Measurements from ENCODE around the gene GRM1.

Gene GRM1

GRCh38 chr6:146339716-146340115, 310.9 kb downstream of the GRM1 start:
- no peak for DNase-seq

GRCh38 chr6:146341493-146342230, 312.8 kb downstream of the GRM1 start:
- no peak for DNase-seq

DNA sequence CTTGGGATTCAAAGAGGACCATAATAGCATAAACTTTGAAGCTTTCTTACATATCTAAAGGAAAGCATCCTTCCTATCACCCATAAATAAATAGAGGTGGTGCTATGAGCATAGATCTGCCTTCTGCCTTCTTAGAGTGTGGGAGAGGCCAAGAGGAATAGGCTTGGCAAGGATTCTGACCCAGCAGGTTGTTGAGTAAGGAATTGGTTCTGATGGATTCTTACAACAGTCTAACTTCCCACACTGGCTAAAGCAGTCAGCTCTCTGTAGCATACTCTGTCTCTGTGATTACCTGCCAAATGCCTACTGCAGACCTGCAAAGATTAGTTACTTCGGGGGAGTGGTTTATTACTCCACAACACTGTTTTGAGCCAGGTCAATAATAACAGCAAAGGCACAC, 316.7 kb downstream of the GRM1 start:
- DNase-seq = no peak

DNA sequence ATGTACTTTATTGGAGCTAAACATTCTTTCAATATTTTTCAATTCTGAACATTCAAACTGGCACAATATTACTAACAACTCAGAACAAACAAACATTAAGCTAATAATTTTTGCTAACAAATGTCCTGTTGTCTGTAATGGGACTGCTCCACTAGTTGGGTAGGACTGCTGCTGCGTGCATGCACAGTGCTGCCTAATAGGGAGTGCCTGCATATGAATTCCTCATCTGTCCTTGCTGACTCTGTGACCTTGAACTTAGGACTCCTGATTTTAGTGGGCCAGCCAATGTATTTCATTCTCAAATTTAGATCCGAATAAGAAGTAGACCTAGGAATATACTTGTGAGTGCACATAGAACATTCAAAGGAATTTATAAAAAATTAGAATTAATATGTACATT, 318.2 kb downstream of the GRM1 start:
- no peak for DNase-seq

GRCh38 chr6:146347690-146348089, 318.8 kb downstream of the GRM1 start:
- no peak for DNase-seq

DNA sequence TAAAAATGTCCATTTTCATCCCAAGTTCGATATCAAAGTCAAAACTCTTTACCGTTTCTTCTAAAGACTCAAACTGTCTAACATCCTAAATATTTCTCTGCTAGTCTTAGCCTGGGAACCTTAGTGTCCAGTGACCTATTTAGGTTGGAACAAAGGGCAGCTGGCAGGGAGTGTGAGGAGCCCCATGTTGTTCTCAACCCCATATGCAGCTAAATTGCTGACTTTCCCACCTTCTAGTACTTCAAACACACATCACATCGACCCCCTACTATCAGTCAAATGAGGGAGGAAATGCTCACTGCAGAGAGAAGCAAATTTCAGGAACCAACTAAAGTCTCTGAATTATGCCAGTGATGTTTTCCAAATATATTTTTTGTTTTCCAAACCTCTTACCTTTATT, 322.2 kb downstream of the GRM1 start:
- no peak for DNase-seq

- no peak for DNase-seq
Observed at GRCh38 chr6:146352163-146352562, 323.3 kb downstream of the GRM1 start.

- no peak for DNase-seq
Observed at GRCh38 chr6:146354451-146354850, 325.6 kb downstream of the GRM1 start.

- no peak for DNase-seq
Observed at GRCh38 chr6:146355521-146356100, 326.7 kb downstream of the GRM1 start.

GRCh38 chr6:146357578-146358430, 328.9 kb downstream of the GRM1 start:
- no peak for DNase-seq

DNA sequence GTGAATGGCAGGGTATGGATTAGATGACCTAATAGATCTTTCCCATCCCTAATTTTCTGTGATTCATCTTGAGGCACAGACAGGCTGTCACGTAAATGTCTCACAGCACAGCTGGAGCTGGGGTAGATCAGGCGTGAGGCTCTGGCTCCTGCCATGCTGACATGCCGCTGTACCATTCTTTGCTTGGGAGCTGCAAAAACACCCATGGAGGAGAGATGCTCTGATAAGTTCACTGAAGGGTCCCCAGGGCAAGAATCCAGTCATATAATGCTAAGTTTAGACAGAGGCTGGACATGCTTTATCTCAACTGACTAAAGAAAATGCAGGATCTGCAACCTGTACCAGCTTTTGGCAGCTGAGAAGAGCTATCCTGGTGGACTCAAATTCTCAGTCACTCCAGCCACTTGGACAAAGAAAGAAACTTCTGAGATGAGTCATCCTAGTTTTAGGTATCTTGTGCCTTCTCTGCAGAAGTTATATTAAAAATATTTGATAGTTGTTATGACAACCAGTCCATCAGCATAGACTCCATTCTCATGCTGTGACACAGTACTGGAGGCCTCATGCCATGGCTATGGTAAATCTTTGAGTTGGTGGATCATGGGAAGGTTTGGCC, 329.7 kb downstream of the GRM1 start:
- DNase-seq = no peak

- no peak for DNase-seq
Observed at GRCh38 chr6:146359131-146359530, 330.3 kb downstream of the GRM1 start.

DNA sequence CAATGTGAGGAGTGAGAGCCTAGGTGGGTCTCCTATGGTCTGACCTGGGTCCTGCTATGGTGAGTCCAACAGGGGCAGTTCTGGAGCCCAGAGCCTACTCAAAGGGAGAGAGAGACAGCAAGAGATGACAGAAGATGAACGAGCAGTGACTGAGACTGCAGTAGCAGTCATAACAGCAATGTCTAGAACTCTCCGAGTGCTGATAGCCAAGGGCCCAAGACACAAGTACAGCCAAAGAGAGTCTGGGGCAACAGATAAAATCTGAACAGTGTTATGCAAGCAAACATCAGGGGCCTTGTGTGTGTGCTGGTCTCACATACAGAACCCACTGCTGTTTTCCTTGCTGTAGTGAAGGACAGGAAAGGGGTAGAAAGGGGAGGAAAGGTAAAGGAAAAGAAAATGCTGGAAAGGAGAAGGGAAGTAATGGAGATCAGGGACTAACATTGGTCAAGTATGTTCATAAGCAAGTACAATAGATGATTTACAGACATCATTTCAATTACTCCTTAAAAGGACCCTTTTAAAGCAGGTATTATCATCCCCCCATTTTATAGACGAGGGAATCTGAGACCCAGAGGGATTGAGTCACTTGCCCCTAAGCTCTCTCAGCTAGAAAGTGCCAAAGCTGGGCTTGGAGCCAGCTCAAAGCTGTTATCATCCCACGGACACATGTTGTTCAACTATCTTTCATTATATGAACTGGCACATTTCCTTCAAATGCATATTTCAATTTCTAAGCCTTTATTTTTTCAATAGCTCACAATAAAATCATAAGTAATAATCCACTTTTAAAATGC, 332.5 kb downstream of the GRM1 start:
- no peak for DNase-seq

DNA sequence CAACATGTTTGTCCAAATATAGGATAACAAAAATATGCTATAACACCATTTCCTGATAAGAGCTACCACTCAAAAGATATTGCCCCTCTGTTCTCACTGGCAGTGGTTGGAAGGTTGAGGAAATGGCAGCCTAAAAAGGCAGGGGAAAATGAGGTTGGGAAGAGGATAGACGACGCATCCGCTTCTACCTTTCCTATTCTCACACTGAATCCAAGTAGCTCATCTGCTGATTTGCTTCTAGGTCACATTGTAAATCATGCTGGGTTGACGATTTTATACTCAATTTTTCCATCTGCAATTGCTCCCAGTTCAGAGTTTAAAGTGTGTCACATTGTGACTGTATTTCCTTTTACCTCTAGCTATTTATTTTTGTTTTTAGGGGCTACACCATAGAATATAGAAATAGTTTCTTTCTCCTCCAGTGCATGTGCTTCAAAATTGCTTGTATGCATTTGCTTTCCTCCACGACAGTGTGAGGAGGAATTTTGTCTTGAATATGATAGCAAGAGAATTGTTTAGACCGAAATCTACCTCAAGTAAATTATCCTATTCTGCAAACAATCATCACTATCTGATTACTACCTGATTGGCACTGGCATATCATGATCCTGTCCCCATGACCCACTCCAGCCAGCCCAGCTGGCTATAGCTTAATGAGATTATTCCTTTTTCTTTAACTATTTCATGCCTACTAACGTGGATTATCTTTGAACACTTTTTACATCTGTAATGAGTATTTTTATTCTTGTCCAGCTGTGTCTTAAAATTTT, 335.2 kb downstream of the GRM1 start:
- no peak for DNase-seq

DNA sequence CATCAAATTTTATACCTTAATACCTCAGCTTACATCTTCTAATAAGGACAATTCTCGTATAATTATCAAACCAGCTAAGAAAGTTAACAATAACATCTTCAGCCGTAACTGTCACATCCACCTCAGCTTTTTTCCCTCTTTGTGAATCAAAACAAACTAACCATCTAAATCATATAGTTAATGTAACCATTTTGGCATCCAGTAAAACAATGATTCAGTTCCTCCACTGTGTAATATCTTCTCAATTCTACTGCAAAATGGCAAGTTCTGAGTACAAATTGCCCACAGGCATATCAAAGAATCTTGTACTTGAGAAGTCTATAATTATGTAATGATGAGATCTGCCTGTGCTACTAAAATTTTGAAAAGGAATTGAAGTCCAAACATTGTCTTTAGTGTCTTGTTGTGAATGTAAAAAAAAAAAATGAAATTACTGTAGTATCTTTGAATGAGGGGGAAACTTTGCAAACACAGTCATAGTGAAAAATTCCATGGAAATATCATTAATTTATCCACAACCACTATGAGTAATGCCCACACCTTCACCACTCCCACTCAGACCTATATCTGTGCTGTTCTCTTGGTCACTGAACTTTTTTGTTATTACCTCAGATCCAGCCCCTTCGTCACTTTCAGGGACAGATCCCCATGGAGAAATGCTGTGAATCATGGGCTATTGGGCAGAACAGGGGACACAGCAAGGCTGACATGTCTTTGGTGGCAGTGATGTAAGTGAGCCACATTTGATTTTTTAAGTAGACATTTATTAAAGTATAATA, 336.1 kb downstream of the GRM1 start:
- DNase-seq = no peak

GRCh38 chr6:146367061-146367460, 338.2 kb downstream of the GRM1 start:
- no peak for DNase-seq

GRCh38 chr6:146369866-146370265, 341.0 kb downstream of the GRM1 start:
- DNase-seq = no peak

- no peak for DNase-seq
Observed at GRCh38 chr6:146381486-146381885, 352.6 kb downstream of the GRM1 start.

DNA sequence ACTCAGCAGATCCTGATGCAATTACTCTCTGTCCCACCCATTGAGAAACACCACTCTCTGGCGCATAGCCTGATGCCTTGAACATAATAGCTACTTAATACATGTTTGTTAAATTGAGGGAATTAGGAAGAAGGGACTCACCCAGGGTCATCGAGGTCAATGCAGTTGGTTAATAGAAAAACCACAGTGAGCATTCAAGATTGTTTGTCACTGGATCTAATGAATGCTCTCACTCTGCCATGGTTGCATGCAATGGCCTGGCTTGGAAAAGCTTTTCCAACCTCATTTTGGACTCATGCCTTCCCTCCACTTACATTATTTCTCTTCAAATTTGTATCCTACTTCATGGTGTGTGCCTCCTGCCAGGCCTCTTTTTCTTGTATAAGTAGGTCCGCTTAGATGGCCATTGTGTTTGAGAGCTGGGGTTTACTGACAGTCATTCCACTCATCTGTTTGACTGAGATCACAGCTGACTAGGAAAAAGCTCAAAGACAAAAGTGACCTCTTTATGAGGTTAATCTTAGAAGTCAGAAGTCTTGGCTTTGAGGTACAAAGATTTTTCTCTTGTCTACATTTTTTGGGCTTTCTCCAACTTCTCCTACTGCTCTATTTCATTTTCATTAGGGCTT, 360.0 kb downstream of the GRM1 start:
- no peak for DNase-seq

DNA sequence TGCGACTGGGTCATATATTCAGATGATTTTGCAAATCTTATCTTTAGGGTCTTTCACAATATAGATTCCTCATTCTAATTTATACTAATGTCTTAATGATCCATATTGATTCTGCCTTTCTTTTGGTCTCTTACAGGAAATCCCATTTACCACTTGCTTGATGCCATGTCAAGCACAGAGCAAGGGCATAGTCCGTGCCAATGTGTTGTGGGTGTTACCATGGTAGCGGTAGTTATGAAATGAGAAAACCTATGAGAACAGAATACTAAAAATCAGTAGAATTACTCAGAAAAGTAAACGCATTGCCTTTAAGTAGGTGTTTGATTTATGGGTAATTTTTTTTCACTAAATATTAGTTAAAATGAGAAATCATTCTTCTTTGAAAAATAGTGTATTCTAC, 360.9 kb downstream of the GRM1 start:
- DNase-seq = no peak

DNA sequence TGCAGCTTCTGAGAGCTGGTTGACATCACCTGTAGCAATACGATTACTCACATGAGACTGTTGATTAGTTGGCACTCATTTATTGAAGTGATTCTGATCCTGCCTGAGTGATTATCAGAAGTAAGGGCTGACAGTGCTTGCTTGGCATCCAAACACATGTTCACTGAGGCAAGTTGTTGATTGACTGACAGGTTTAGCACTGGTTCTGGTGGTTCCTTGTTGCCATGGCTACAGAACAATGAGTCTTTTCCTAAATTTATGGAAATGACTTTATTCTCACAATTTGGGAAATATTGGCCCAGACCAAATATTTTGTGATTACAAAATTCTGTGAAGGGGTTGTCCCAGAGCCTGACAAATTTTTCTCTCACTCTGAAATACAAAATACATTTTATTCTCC, 368.8 kb downstream of the GRM1 start:
- DNase-seq = no peak
